IPS-18a (cell line): ENCODE results near the gene ZNF485.
"Not testable (repeated sequence)": the region's sequence is repeated elsewhere in the genome, so short reads cannot be mapped to it uniquely, and the experiment has no call there.

Experiments used
- H3K27ac ChIP-seq: one replicate; pipeline ENCODE4 v1.5.1; 2013; ENCODE audit warnings: low read length
- H3K27me3 ChIP-seq: one replicate; pipeline ENCODE4 v1.6.1; 2013; ENCODE audit warnings: mild to moderate bottlenecking, low read length; ENCODE audit not compliant: control insufficient read depth, insufficient read depth
- H3K36me3 ChIP-seq: one replicate; pipeline ENCODE4 v1.6.1; 2013; ENCODE audit warnings: low read depth, low read length; ENCODE audit not compliant: control insufficient read depth
- H3K4me1 ChIP-seq: one replicate; pipeline ENCODE4 v1.6.1; 2013; ENCODE audit warnings: low read depth, low read length; ENCODE audit not compliant: control insufficient read depth
- H3K4me3 ChIP-seq: one replicate; pipeline ENCODE4 v1.5.1; 2013; ENCODE audit warnings: low read length
- H3K9ac ChIP-seq: one replicate; pipeline ENCODE4 v1.6.1; 2013; ENCODE audit warnings: mild to moderate bottlenecking, low read length, moderate library complexity
- H3K9me3 ChIP-seq: one replicate; pipeline ENCODE4 v1.6.1; 2013; ENCODE audit warnings: low read depth, low read length; ENCODE audit not compliant: control insufficient read depth

ZNF485 gene

GRCh38 chr10:43585981-43586729 is 20.1 kb upstream of the ZNF485 start:
- H3K4me3 ChIP-seq, result no peak overlapping the region
- H3K27ac ChIP-seq, result no peak overlapping the region
- peaks cover 3% of the 10 kb centered on the region for H3K9me3 ChIP-seq
- no peaks in the 10 kb centered on the region for H3K36me3 ChIP-seq
- no peaks in the 10 kb centered on the region for H3K4me1 ChIP-seq
- no peaks in the 10 kb centered on the region for H3K27me3 ChIP-seq
- H3K9ac ChIP-seq, result no peak overlapping the region

- H3K9ac ChIP-seq, result not testable (repeated sequence)
Measured at GRCh38 chr10:43586730-43587115, 19.5 kb upstream of the ZNF485 start.

GRCh38 chr10:43591303-43591904 is 14.8 kb upstream of the ZNF485 start:
- H3K9me3 ChIP-seq, result peaks cover 15% of the 10 kb centered on the region
- H3K9ac ChIP-seq, result no peak overlapping the region
- H3K4me3 ChIP-seq, result no peak overlapping the region
- no peak overlapping the region for H3K27ac ChIP-seq
- no peaks in the 10 kb centered on the region for H3K27me3 ChIP-seq
- no peaks in the 10 kb centered on the region for H3K36me3 ChIP-seq
- no peaks in the 10 kb centered on the region for H3K4me1 ChIP-seq

More at GRCh38 chr10:43586730-43587115, 19.5 kb upstream of the ZNF485 start:
- not testable (repeated sequence) for H3K9me3 ChIP-seq, H3K4me3 ChIP-seq, H3K27ac ChIP-seq, H3K27me3 ChIP-seq, H3K4me1 ChIP-seq, H3K36me3 ChIP-seq

DNA sequence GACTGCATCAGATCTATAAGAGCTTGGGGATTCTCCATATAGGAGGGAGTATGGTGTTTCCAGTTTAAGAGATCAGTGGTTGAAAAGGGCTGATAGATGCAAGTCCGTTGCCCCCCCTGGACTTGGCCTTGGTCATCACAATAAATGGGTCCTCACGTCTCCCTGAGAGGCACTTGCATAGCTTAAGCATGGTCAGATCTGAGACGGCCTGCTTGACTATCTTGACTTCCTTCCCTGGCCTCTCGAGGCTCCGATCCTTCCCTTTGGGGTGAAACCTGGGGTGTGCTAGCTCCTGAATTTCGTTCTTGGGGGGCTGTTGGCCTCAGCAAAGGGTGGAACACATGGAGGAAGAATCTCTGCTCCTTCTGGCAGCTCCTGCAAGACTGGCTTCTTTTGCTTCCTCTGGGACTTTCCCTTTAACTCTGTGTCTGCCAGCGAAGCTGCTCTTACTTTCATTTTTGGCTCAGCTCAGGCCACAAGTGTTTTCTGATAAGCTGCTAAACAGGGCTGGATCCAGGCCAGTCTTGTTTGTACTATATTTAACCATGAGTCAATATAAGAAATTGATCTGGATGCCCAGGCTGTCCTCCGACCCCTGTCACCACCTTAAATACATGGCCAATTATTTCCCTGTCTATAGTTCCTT is 11.2 kb upstream of the ZNF485 start:
- Histone ChIP-seq H3K27ac (no peak overlapping the region), H3K27me3 (no peaks in the 10 kb centered on the region), H3K9ac (no peak overlapping the region), H3K36me3 (no peaks in the 10 kb centered on the region), H3K4me1 (no peaks in the 10 kb centered on the region), H3K9me3 (peaks cover 18% of the 10 kb centered on the region), H3K4me3 (no peak overlapping the region)

GRCh38 chr10:43595739-43596298 is 10.4 kb upstream of the ZNF485 start:
- Histone ChIP-seq H3K27ac (no peak overlapping the region), H3K9ac (no peak overlapping the region), H3K27me3 (no peaks in the 10 kb centered on the region), H3K4me3 (no peak overlapping the region), H3K4me1 (no peaks in the 10 kb centered on the region), H3K9me3 (peaks cover 18% of the 10 kb centered on the region), H3K36me3 (no peaks in the 10 kb centered on the region)

GRCh38 chr10:43596546-43596945 is 9.7 kb upstream of the ZNF485 start:
- Histone ChIP-seq H3K4me3 (no peak overlapping the region), H3K27me3 (no peaks in the 10 kb centered on the region), H3K9ac (no peak overlapping the region), H3K9me3 (peaks cover 14% of the 10 kb centered on the region), H3K36me3 (no peaks in the 10 kb centered on the region), H3K4me1 (no peaks in the 10 kb centered on the region), H3K27ac (no peak overlapping the region)

DNA sequence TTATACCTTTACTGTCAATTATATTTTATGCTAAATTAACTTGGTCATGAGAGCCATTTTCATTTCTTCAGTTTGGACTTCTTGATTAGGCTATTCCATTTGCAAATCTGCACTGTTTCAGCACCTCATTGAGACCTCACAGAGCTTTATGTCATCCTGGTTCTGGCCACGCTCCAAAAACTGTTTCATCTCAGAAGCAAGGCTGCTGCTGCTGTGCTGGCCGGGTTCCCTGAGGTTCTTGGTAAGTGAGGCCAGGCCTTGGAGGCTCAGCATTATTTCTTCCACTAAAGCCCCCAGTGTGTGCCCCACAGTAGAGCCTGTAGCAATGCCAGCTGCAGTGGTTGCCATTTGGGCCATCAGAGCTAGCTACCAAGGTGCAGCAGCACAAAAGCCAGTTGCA is 7.8 kb upstream of the ZNF485 start:
- no peak overlapping the region for H3K9ac ChIP-seq
- H3K9me3 ChIP-seq, result peaks cover 6% of the 10 kb centered on the region
- H3K27me3 ChIP-seq, result no peaks in the 10 kb centered on the region
- H3K4me1 ChIP-seq, result no peaks in the 10 kb centered on the region
- no peak overlapping the region for H3K4me3 ChIP-seq
- H3K27ac ChIP-seq, result no peak overlapping the region
- H3K36me3 ChIP-seq, result no peaks in the 10 kb centered on the region

GRCh38 chr10:43599333-43599732 is 6.9 kb upstream of the ZNF485 start:
- H3K27ac ChIP-seq, result no peak overlapping the region
- no peaks in the 10 kb centered on the region for H3K36me3 ChIP-seq
- no peaks in the 10 kb centered on the region for H3K4me1 ChIP-seq
- no peaks in the 10 kb centered on the region for H3K27me3 ChIP-seq
- peaks cover 6% of the 10 kb centered on the region for H3K9me3 ChIP-seq
- no peak overlapping the region for H3K4me3 ChIP-seq
- H3K9ac ChIP-seq, result no peak overlapping the region

DNA sequence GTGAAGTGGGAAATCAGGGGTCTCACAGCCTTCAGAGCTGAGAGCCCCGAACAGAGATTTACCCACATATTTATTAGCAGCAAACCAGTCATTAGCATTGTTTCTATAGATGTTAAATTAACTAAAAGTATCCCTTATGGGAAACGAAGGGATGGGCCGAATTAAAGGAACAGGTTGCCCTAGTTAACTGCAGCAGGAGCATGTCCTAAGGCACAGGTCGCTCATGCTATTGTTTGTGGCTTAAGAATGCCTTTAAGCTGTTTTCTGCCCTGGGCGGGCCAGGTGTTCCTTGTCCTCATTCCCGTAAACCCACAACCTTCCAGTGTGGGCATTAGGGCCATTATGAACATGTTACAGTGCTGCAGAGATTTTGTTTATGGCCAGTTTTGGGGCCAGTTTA is 4.7 kb upstream of the ZNF485 start:
- H3K36me3 ChIP-seq, result not testable (repeated sequence)

GRCh38 chr10:43605850-43606322 is 352 bp upstream of the ZNF485 start:
- H3K27ac ChIP-seq, result no peak overlapping the region

More for the DNA sequence above, 4.7 kb upstream of the ZNF485 start:
- not testable (repeated sequence) for H3K27ac ChIP-seq, H3K9ac ChIP-seq, H3K4me1 ChIP-seq, H3K4me3 ChIP-seq, H3K9me3 ChIP-seq, H3K27me3 ChIP-seq

DNA sequence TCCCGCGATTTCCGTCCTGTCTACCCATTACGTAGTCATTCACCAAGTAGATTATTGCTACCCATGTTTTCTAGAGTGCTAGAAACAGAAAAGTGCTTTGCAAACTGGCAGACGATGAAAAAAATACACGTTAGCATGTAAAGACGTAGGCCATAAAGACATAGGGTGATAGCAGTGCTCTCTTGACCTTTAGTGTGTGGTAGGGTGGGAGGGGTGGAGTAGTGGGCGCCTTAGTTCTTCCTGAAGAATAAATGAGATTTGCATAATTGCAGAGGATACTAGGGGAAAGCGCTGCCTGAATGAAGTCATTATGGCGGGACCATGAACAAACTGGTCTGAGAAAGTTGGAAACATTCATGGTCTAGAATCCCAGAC is 948 bp downstream of the ZNF485 start:
- Histone ChIP-seq H3K9me3 (no peaks in the 10 kb centered on the region), H3K9ac (peak overlapping the region; percentile 71), H3K27me3 (no peaks in the 10 kb centered on the region), H3K36me3 (peaks cover 10% of the 10 kb centered on the region), H3K4me1 (peaks cover 5% of the 10 kb centered on the region), H3K27ac (no peak overlapping the region), H3K4me3 (peak overlapping the region; percentile 70)

More at GRCh38 chr10:43605850-43606322, 352 bp upstream of the ZNF485 start:
- Histone ChIP-seq H3K36me3 (peaks cover 10% of the 10 kb centered on the region), H3K4me3 (peak overlapping the region; percentile 70), H3K27me3 (no peaks in the 10 kb centered on the region), H3K9me3 (no peaks in the 10 kb centered on the region), H3K9ac (no peak overlapping the region), H3K4me1 (peaks cover 5% of the 10 kb centered on the region)
